Neuronal stem cell (in vitro differentiated cells): ENCODE data around the gene ZNF644.

ENCODE experiments used
- DNase-seq: peaks from one replicate; pipeline ENCODE4 v3.0.0-alpha.2; 2013; ENCODE audit warnings: low spot score
- H2AFZ ChIP-seq: one replicate; pipeline ENCODE4 v1.6.1; 2013; ENCODE audit warnings: mild to moderate bottlenecking, low read length, inconsistent platforms
- H2AK5ac ChIP-seq: 2 replicates; pipeline ENCODE4 v1.6.1; 2013; ENCODE audit warnings: low read depth, mild to moderate bottlenecking, inconsistent platforms, low read length, moderate library complexity, mixed read lengths
- H2BK120ac ChIP-seq: 2 replicates; pipeline ENCODE4 v1.6.1; 2013; ENCODE audit warnings: low read depth, mild to moderate bottlenecking, inconsistent platforms, low read length, moderate library complexity, mixed read lengths
- H2BK12ac ChIP-seq: one replicate; pipeline ENCODE4 v1.6.1; 2013; ENCODE audit warnings: low read length, inconsistent platforms
- H2BK15ac ChIP-seq: 2 replicates; pipeline ENCODE4 v1.6.1; 2013; ENCODE audit warnings: mild to moderate bottlenecking, low read length, inconsistent platforms, mixed read lengths
- H2BK5ac ChIP-seq: one replicate; pipeline ENCODE4 v1.6.1; 2013; ENCODE audit warnings: inconsistent platforms, mild to moderate bottlenecking, low read length, moderate library complexity
- H3K14ac ChIP-seq: one replicate; pipeline ENCODE4 v1.6.1; 2013; ENCODE audit warnings: low read length, inconsistent platforms
- H3K18ac ChIP-seq: 2 replicates; pipeline ENCODE4 v1.6.1; 2013; ENCODE audit warnings: low read length, inconsistent platforms
- H3K23ac ChIP-seq: 2 replicates; pipeline ENCODE4 v1.6.1; 2013; ENCODE audit warnings: low read depth, mild to moderate bottlenecking, mixed read lengths, low read length, inconsistent platforms; ENCODE audit not compliant: poor library complexity
- H3K27ac ChIP-seq: replicated peaks from 3 replicates; pipeline ENCODE4 v1.5.1; 2013; ENCODE audit warnings: low read length, inconsistent platforms
- H3K27me3 ChIP-seq, 3 experiments: 2 replicates each; pipeline ENCODE4 v1.6.1; 2013; ENCODE audit warnings: low read length in 3 of 3, mild to moderate bottlenecking in 2 of 3, inconsistent platforms in 1 of 3, low read depth in 1 of 3, mixed read lengths in 1 of 3, moderate library complexity in 1 of 3; ENCODE audit not compliant: control insufficient read depth in 3 of 3, insufficient read depth in 3 of 3
- H3K36me3 ChIP-seq, 2 donors: replicated peaks in 1 of 2; 2 replicates each; pipeline ENCODE4 v1.6.1; 2013; ENCODE audit warnings: low read length in 2 of 2; ENCODE audit not compliant: control insufficient read depth in 2 of 2, insufficient read depth in 2 of 2
- H3K4ac ChIP-seq: 2 replicates; pipeline ENCODE4 v1.6.1; 2013; ENCODE audit warnings: inconsistent platforms, mild to moderate bottlenecking, low read length, moderate library complexity
- H3K4me1 ChIP-seq, 2 donors: 1 replicate in 1 of 2; 2 replicates in 1 of 2; pipeline ENCODE4 v1.6.1; 2013; ENCODE audit warnings: low read length in 2 of 2, low read depth in 1 of 2; ENCODE audit not compliant: control insufficient read depth in 2 of 2, insufficient read depth in 1 of 2
- H3K4me2 ChIP-seq: one replicate; pipeline ENCODE4 v1.6.1; 2013; ENCODE audit warnings: mild to moderate bottlenecking, low read length, inconsistent platforms; ENCODE audit not compliant: insufficient read depth, poor library complexity, severe bottlenecking
- H3K4me3 ChIP-seq, 2 donors: 2 replicates each; pipeline ENCODE4 v1.5.1; 2013; ENCODE audit warnings: low read length in 2 of 2, mild to moderate bottlenecking in 2 of 2, inconsistent platforms in 1 of 2, moderate library complexity in 1 of 2
- H3K79me1 ChIP-seq: one replicate; pipeline ENCODE4 v1.6.1; 2013; ENCODE audit warnings: low read depth, mild to moderate bottlenecking, inconsistent platforms, low read length, moderate library complexity
- H3K9ac ChIP-seq: one replicate; pipeline ENCODE4 v1.6.1; 2013; ENCODE audit warnings: mild to moderate bottlenecking, low read depth, low read length, inconsistent platforms; ENCODE audit not compliant: poor library complexity
- H3K9me3 ChIP-seq, 2 donors: replicated peaks in 1 of 2; 2 replicates each; pipeline versions ENCODE3 to v1.6.1; 2013; ENCODE audit warnings: low read length in 2 of 2, mild to moderate bottlenecking in 2 of 2, inconsistent platforms in 1 of 2, low read depth in 1 of 2, mixed read lengths in 1 of 2, moderate library complexity in 1 of 2; ENCODE audit not compliant: control insufficient read depth in 2 of 2, insufficient read depth in 1 of 2
- H4K8ac ChIP-seq: one replicate; pipeline ENCODE4 v1.6.1; 2013; ENCODE audit warnings: low read depth, mild to moderate bottlenecking, inconsistent platforms, low read length, moderate library complexity
- H4K91ac ChIP-seq: one replicate; pipeline ENCODE4 v1.6.1; 2013; ENCODE audit warnings: low read length, low read depth, mild to moderate bottlenecking, inconsistent platforms; ENCODE audit not compliant: poor library complexity
- WGBS, 2 donors: extraction: QIAGEN DNeasy Blood & Tissue Kit; methylation state at CpG; one replicate each; pipeline ENCODE4 v1.1.7; 2013; ENCODE audit warnings: missing lambda C conversion rate in 2 of 2, mixed read lengths in 1 of 2; ENCODE audit not compliant: insufficient read length in 2 of 2, insufficient replicate concordance in 1 of 2; ENCODE audit errors: extremely low coverage in 2 of 2; 5-methylcytosine and 5-hydroxymethylcytosine counted together

Gene ZNF644

GRCh38 chr1:90996742-90997413, 25.0 kb downstream of the ZNF644 start:
- Histone ChIP-seq H2BK15ac (no peak overlapping the region), H2AFZ (no peak overlapping the region), H3K27ac (no peak overlapping the region), H2BK120ac (no peak overlapping the region), H3K4me2 (no peak overlapping the region), H3K36me3 (peaks cover 2 to 26% of the 10 kb centered on the region in 2 donors), H2BK12ac (no peak overlapping the region), H3K4ac (no peak overlapping the region), H4K8ac (no peak overlapping the region), H2AK5ac (no peak overlapping the region), H3K9ac (no peak overlapping the region), H3K4me1 (no peaks in the 10 kb centered on the region), H3K4me3 (no peak overlapping the region), H3K9me3 (peaks cover 8 to 52% of the 10 kb centered on the region in 2 donors), H4K91ac (no peak overlapping the region), H3K18ac (no peak overlapping the region), H3K79me1 (peaks cover 10% of the 10 kb centered on the region), H2BK5ac (no peak overlapping the region), H3K27me3 (no peaks in the 10 kb centered on the region), H3K14ac (no peak overlapping the region), H3K23ac (no peak overlapping the region)
- no CpG with 5 or more reads among the region's 2 CpGs for WGBS, 2 donors
- DNase-seq, result no peak

GRCh38 chr1:90995311-90995894, 26.4 kb downstream of the ZNF644 start:
- Histone ChIP-seq H2BK5ac (no peak overlapping the region), H3K9me3 (peaks cover 13 to 67% of the 10 kb centered on the region in 2 donors), H4K8ac (no peak overlapping the region), H2AK5ac (no peak overlapping the region), H2AFZ (no peak overlapping the region), H3K4ac (no peak overlapping the region), H3K9ac (no peak overlapping the region), H3K4me2 (no peak overlapping the region), H3K18ac (no peak overlapping the region), H4K91ac (no peak overlapping the region), H3K27me3 (no peaks in the 10 kb centered on the region), H2BK120ac (no peak overlapping the region), H3K14ac (no peak overlapping the region), H3K27ac (no peak overlapping the region), H2BK12ac (no peak overlapping the region), H3K23ac (no peak overlapping the region), H3K79me1 (peaks cover 10% of the 10 kb centered on the region), H3K36me3 (peaks cover 6 to 39% of the 10 kb centered on the region in 2 donors), H3K4me1 (no peaks in the 10 kb centered on the region), H2BK15ac (no peak overlapping the region), H3K4me3 (no peak overlapping the region)
- DNase-seq, result no peak

- Histone ChIP-seq H4K91ac (no peak overlapping the region), H3K27ac (no peak overlapping the region), H3K9ac (no peak overlapping the region), H2BK15ac (no peak overlapping the region), H3K9me3 (peaks cover 13 to 76% of the 10 kb centered on the region in 2 donors), H3K36me3 (peaks cover 6 to 47% of the 10 kb centered on the region in 2 donors), H2AK5ac (no peak overlapping the region), H4K8ac (no peak overlapping the region), H3K23ac (no peak overlapping the region), H2BK12ac (no peak overlapping the region), H2AFZ (no peak overlapping the region), H3K4me3 (no peak overlapping the region), H2BK5ac (no peak overlapping the region), H3K4ac (no peak overlapping the region), H2BK120ac (no peak overlapping the region), H3K4me2 (no peak overlapping the region), H3K4me1 (no peaks in the 10 kb centered on the region), H3K27me3 (no peaks in the 10 kb centered on the region), H3K18ac (no peak overlapping the region), H3K14ac (no peak overlapping the region), H3K79me1 (peaks cover 10% of the 10 kb centered on the region)
- WGBS, 2 donors, result no CpG with 5 or more reads among the region's 1 CpG
- no peak for DNase-seq
Observed at GRCh38 chr1:90994461-90994860, 27.4 kb downstream of the ZNF644 start.

GRCh38 chr1:90993245-90993644, 28.6 kb downstream of the ZNF644 start:
- no peak for DNase-seq
- peaks cover 17 to 85% of the 10 kb centered on the region in 2 donors for H3K9me3 ChIP-seq
- no peak overlapping the region for H3K18ac ChIP-seq
- H4K8ac ChIP-seq, result no peak overlapping the region
- H3K36me3 ChIP-seq, result peaks cover 6 to 51% of the 10 kb centered on the region in 2 donors
- H2BK15ac ChIP-seq, result no peak overlapping the region
- H3K27me3 ChIP-seq, result no peaks in the 10 kb centered on the region
- no peak overlapping the region for H2BK120ac ChIP-seq
- H2AFZ ChIP-seq, result no peak overlapping the region
- no peaks in the 10 kb centered on the region for H3K4me1 ChIP-seq
- no peak overlapping the region for H3K14ac ChIP-seq
- no peak overlapping the region for H3K9ac ChIP-seq
- no peak overlapping the region for H2AK5ac ChIP-seq
- no CpG with 5 or more reads among the region's 2 CpGs for WGBS, 2 donors
- no peak overlapping the region for H3K4me2 ChIP-seq
- H3K27ac ChIP-seq, result no peak overlapping the region
- no peak overlapping the region for H3K4ac ChIP-seq
- no peak overlapping the region for H2BK5ac ChIP-seq
- H4K91ac ChIP-seq, result no peak overlapping the region
- H3K4me3 ChIP-seq, result no peak overlapping the region
- no peak overlapping the region for H2BK12ac ChIP-seq
- H3K23ac ChIP-seq, result no peak overlapping the region
- peaks cover 10% of the 10 kb centered on the region for H3K79me1 ChIP-seq
